ENCODE measurements around the gene MCM3. TPM values are rescaled to one million over a fixed set of nuclear protein-coding genes. Genes with fewer than 3 reads are reported as not detected.

MCM3 gene
- total RNA-seq, 1 donor from 2014 or later = 71.4 TPM

DNA sequence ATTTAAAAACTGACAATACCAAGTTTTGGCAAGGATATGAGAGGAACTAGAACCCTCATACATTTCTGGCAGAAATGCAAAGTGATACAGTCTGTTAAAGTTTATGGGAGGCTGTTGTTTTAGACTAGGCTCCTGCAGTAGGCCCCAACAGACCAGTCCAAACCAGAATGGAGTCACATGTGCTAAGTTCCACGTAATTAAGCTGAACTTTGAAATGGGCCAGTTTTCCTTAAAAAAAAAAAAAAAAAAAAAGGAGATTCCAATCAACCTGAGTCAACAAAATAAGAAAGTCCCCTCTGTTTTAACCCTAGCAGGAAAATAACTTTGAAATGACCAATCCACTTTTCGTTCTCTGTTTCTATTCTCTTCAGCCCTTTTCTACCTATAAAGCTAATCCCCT is 66.8 kb downstream of the MCM3 start:
- Mint-ChIP-seq H3K4me1 (no peaks in the 10 kb centered on the region), H3K9me3 (no peaks in the 10 kb centered on the region), H3K36me3 (no peaks in the 10 kb centered on the region), H3K27ac (no peak overlapping the region), H3K4me3 (no peak overlapping the region), H3K27me3 (ENCODE audit: low read depth) (peaks cover 17% of the 10 kb centered on the region)
- TF ChIP-seq, protein P1, sequence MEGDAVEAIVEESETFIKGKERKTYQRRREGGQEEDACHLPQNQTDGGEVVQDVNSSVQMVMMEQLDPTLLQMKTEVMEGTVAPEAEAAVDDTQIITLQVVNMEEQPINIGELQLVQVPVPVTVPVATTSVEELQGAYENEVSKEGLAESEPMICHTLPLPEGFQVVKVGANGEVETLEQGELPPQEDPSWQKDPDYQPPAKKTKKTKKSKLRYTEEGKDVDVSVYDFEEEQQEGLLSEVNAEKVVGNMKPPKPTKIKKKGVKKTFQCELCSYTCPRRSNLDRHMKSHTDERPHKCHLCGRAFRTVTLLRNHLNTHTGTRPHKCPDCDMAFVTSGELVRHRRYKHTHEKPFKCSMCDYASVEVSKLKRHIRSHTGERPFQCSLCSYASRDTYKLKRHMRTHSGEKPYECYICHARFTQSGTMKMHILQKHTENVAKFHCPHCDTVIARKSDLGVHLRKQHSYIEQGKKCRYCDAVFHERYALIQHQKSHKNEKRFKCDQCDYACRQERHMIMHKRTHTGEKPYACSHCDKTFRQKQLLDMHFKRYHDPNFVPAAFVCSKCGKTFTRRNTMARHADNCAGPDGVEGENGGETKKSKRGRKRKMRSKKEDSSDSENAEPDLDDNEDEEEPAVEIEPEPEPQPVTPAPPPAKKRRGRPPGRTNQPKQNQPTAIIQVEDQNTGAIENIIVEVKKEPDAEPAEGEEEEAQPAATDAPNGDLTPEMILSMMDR (IDR thresholded peaks at IDR 0.05; ENCODE audit: unreplicated experiment) = no peak
- DNase-seq (ENCODE audit: low spot score in 2 of 2, unreplicated experiment in 2 of 2) = no peak

DNA sequence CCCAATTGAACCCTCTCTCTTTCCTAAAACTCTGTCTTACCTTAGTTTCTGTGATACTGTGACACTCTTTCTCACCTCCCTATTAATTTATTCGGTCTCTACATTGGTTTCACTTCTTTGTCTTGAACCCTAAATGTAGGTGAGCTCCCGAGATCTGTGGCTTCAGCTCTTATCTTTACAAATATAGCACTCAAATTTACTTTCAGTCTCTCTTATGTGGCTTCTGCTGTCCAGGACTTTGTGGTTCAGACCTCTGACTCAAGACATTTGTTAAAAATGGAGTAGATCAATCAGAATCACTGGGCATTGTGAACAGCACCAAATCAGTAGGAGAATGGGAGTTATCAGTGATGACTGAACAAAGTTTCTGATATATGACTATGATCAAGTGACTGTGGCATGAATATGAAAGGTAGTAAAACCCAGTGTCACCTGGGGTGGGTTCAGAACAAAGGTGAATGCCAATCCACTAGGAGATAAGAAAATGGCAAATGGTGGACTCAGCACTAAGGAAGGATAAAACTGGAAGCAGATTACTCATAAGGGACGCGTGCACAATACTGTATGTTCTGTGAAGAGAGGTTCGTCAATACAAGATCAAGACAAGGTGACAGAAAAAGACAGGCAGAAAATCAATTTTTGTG is 67.5 kb downstream of the MCM3 start:
- Mint-ChIP-seq H3K36me3 (no peaks in the 10 kb centered on the region), H3K27me3 (ENCODE audit: low read depth) (peaks cover 18% of the 10 kb centered on the region), H3K4me1 (no peaks in the 10 kb centered on the region), H3K9me3 (no peaks in the 10 kb centered on the region), H3K4me3 (no peak overlapping the region), H3K27ac (no peak overlapping the region)
- DNase-seq (ENCODE audit: low spot score in 2 of 2, unreplicated experiment in 2 of 2) = no peak
- TF ChIP-seq, protein P1 (IDR thresholded peaks at IDR 0.05; ENCODE audit: unreplicated experiment) = no peak

DNA sequence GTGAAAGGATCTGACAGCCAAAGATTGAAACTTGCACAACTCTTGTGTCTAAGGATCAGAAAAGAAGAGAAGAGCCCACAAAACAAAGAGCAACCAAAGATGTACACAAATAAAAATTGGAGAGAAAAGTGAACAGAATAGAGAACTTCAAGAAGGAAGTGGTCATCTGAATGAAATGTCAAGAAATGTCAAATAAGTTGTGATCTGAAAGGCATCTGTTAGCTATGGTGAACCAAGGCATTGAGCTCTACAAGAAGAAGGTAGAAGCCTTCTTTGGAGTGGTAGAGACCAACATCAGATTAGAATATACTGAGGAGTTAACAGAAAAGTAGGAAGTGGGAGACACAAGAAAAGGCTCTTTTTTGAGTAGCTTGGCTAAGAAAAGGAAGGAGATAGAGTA is 68.8 kb downstream of the MCM3 start:
- H3K36me3 Mint-ChIP-seq = no peaks in the 10 kb centered on the region
- H3K27ac Mint-ChIP-seq = no peak overlapping the region
- H3K4me1 Mint-ChIP-seq = no peaks in the 10 kb centered on the region
- no peak for DNase-seq (ENCODE audit: low spot score in 2 of 2, unreplicated experiment in 2 of 2)
- TF ChIP-seq, protein P1 (IDR thresholded peaks at IDR 0.05; ENCODE audit: unreplicated experiment) = no peak
- peaks cover 11% of the 10 kb centered on the region for H3K27me3 Mint-ChIP-seq (ENCODE audit: low read depth)
- no peaks in the 10 kb centered on the region for H3K9me3 Mint-ChIP-seq
- H3K4me3 Mint-ChIP-seq = no peak overlapping the region

Other genes starting within 250 kb of the MCM3 start
- gene PKHD1, start 197.1 kb downstream of the MCM3 start, total RNA-seq = 0.02 to 0.04 TPM (median 0.02 TPM) in 3 replicates
- gene IL17A, start 98.4 kb downstream of the MCM3 start, total RNA-seq = not detected in 3 replicates
- not detected in 3 replicates for gene IL17F, start 40.2 kb downstream of the MCM3 start, total RNA-seq
- gene PAQR8, start 77.4 kb upstream of the MCM3 start, total RNA-seq = 9.5 to 9.7 TPM (median 9.5 TPM) in 3 replicates
- 33.0 to 36.1 TPM (median 34.4 TPM) in 3 replicates for gene EFHC1, start 135.6 kb upstream of the MCM3 start, total RNA-seq